ENCODE results near the gene PFDN1.

PFDN1 gene

GRCh38 chr5:140256726-140257125 lies 46.2 kb downstream of the PFDN1 start:
- Histone ChIP-seq H2BK5ac (ENCODE audit: low read length) (no peak overlapping the region), H3K79me2 (ENCODE audit: control insufficient read depth, insufficient read depth, low read length) (peaks cover 13% of the 10 kb centered on the region), H3K27ac (ENCODE audit: low read depth, low read length) (no peak overlapping the region), H4K8ac (ENCODE audit: low read depth, low read length) (no peak overlapping the region), H3K18ac (ENCODE audit: low read length) (no peak overlapping the region), H3K4me1 (ENCODE audit: control insufficient read depth, low read depth, low read length) (peaks cover 11% of the 10 kb centered on the region), H3K23ac (ENCODE audit: low read length) (no peak overlapping the region), H3K79me1 (ENCODE audit: low read length) (peaks cover 23% of the 10 kb centered on the region), H2BK120ac (ENCODE audit: low read depth, low read length) (no peak overlapping the region), H4K5ac (ENCODE audit: low read length) (no peak overlapping the region), H3K9ac (ENCODE audit: low read length) (no peak overlapping the region), H3K4ac (ENCODE audit: low read depth, low read length) (no peak overlapping the region), H2BK15ac (replicated peaks; ENCODE audit: low read depth) (no peak overlapping the region), H3K27me3 (ENCODE audit: insufficient read depth, low read length, poor library complexity) (no peaks in the 10 kb centered on the region), H2AK5ac (ENCODE audit: low read length) (no peak overlapping the region), H3K56ac (ENCODE audit: low read length) (no peak overlapping the region), H3K4me3 (ENCODE audit: low read length) (no peak overlapping the region), H3K36me3 (ENCODE audit: control insufficient read depth, insufficient read depth, low read length) (no peaks in the 10 kb centered on the region), H3K4me2 (ENCODE audit: low read length) (no peak overlapping the region)
- 100% methylated on average over 1 of the region's 6 CpGs for WGBS (ENCODE audit: extremely low coverage, insufficient coverage, low lambda C conversion rate)
- DNase-seq = no peak

GRCh38 chr5:140255460-140256157 lies 47.3 kb downstream of the PFDN1 start:
- Histone ChIP-seq H3K36me3 (ENCODE audit: control insufficient read depth, insufficient read depth, low read length) (no peaks in the 10 kb centered on the region), H4K8ac (ENCODE audit: low read depth, low read length) (no peak overlapping the region), H3K79me1 (ENCODE audit: low read length) (peaks cover 23% of the 10 kb centered on the region), H3K4me2 (ENCODE audit: low read length) (no peak overlapping the region), H2BK120ac (ENCODE audit: low read depth, low read length) (no peak overlapping the region), H2BK15ac (replicated peaks; ENCODE audit: low read depth) (no peak overlapping the region), H2AK5ac (ENCODE audit: low read length) (no peak overlapping the region), H3K9ac (ENCODE audit: low read length) (no peak overlapping the region), H3K4me1 (ENCODE audit: control insufficient read depth, low read depth, low read length) (peaks cover 11% of the 10 kb centered on the region), H3K27ac (ENCODE audit: low read depth, low read length) (no peak overlapping the region), H3K18ac (ENCODE audit: low read length) (no peak overlapping the region), H3K4ac (ENCODE audit: low read depth, low read length) (no peak overlapping the region), H3K4me3 (ENCODE audit: low read length) (no peak overlapping the region), H2BK5ac (ENCODE audit: low read length) (no peak overlapping the region), H3K27me3 (ENCODE audit: insufficient read depth, low read length, poor library complexity) (no peaks in the 10 kb centered on the region), H3K23ac (ENCODE audit: low read length) (no peak overlapping the region), H3K56ac (ENCODE audit: low read length) (no peak overlapping the region), H4K5ac (ENCODE audit: low read length) (no peak overlapping the region), H3K79me2 (ENCODE audit: control insufficient read depth, insufficient read depth, low read length) (peaks cover 13% of the 10 kb centered on the region)
- no peak for DNase-seq
- no CpG with 5 or more reads among the region's 4 CpGs for WGBS (ENCODE audit: extremely low coverage, insufficient coverage, low lambda C conversion rate)

DNA sequence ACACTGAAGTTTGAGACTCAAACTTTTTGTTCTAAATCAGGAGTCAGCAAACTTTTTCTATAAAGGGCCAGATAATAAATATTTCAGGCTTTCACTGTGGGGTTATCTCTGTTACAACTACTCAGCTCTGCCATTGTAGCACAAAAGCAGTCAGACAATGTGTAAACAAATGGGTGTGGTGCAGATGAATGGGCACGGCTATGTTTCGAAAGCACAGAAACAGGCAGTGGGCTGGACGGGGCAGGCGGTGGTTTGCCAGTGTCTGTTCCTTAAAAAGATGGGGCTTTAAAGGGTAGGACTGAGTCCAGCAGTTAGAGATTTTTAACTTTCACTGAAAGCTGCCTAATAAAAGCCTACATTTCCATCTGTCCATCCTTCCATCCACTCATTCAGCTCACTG lies 48.9 kb downstream of the PFDN1 start:
- Histone ChIP-seq H3K36me3 (ENCODE audit: control insufficient read depth, insufficient read depth, low read length) (no peaks in the 10 kb centered on the region), H3K4me1 (ENCODE audit: control insufficient read depth, low read depth, low read length) (peaks cover 6% of the 10 kb centered on the region), H4K8ac (ENCODE audit: low read depth, low read length) (no peak overlapping the region), H3K27me3 (ENCODE audit: insufficient read depth, low read length, poor library complexity) (no peaks in the 10 kb centered on the region), H3K79me1 (ENCODE audit: low read length) (peaks cover 23% of the 10 kb centered on the region), H2BK5ac (ENCODE audit: low read length) (no peak overlapping the region), H2BK15ac (replicated peaks; ENCODE audit: low read depth) (no peak overlapping the region), H3K18ac (ENCODE audit: low read length) (no peak overlapping the region), H3K4me2 (ENCODE audit: low read length) (no peak overlapping the region), H3K56ac (ENCODE audit: low read length) (no peak overlapping the region), H3K23ac (ENCODE audit: low read length) (no peak overlapping the region), H3K27ac (ENCODE audit: low read depth, low read length) (no peak overlapping the region), H3K79me2 (ENCODE audit: control insufficient read depth, insufficient read depth, low read length) (peaks cover 17% of the 10 kb centered on the region), H2BK120ac (ENCODE audit: low read depth, low read length) (no peak overlapping the region), H4K5ac (ENCODE audit: low read length) (no peak overlapping the region), H3K4ac (ENCODE audit: low read depth, low read length) (no peak overlapping the region), H2AK5ac (ENCODE audit: low read length) (no peak overlapping the region), H3K9ac (ENCODE audit: low read length) (no peak overlapping the region), H3K4me3 (ENCODE audit: low read length) (no peak overlapping the region)
- DNase-seq = no peak
- no CpG with 5 or more reads among the region's 4 CpGs for WGBS (ENCODE audit: extremely low coverage, insufficient coverage, low lambda C conversion rate)

GRCh38 chr5:140252470-140253126 lies 50.3 kb downstream of the PFDN1 start:
- no peak overlapping the region for H2AK5ac ChIP-seq (ENCODE audit: low read length)
- H3K4me1 ChIP-seq (ENCODE audit: control insufficient read depth, low read depth, low read length) = no peaks in the 10 kb centered on the region
- H4K5ac ChIP-seq (ENCODE audit: low read length) = no peak overlapping the region
- H3K23ac ChIP-seq (ENCODE audit: low read length) = no peak overlapping the region
- DNase-seq = no peak
- no peak overlapping the region for H2BK120ac ChIP-seq (ENCODE audit: low read depth, low read length)
- H3K18ac ChIP-seq (ENCODE audit: low read length) = no peak overlapping the region
- peak overlapping the region; percentile 9 for H3K27ac ChIP-seq (ENCODE audit: low read depth, low read length)
- no peaks in the 10 kb centered on the region for H3K36me3 ChIP-seq (ENCODE audit: control insufficient read depth, insufficient read depth, low read length)
- H2BK5ac ChIP-seq (ENCODE audit: low read length) = no peak overlapping the region
- peaks cover 18% of the 10 kb centered on the region for H3K79me1 ChIP-seq (ENCODE audit: low read length)
- H3K4me3 ChIP-seq (ENCODE audit: low read length) = no peak overlapping the region
- H3K79me2 ChIP-seq (ENCODE audit: control insufficient read depth, insufficient read depth, low read length) = peaks cover 13% of the 10 kb centered on the region
- no peak overlapping the region for H4K8ac ChIP-seq (ENCODE audit: low read depth, low read length)
- H2BK15ac ChIP-seq (replicated peaks; ENCODE audit: low read depth) = no peak overlapping the region
- no peak overlapping the region for H3K4me2 ChIP-seq (ENCODE audit: low read length)
- H3K27me3 ChIP-seq (ENCODE audit: insufficient read depth, low read length, poor library complexity) = no peaks in the 10 kb centered on the region
- no peak overlapping the region for H3K9ac ChIP-seq (ENCODE audit: low read length)
- H3K4ac ChIP-seq (ENCODE audit: low read depth, low read length) = no peak overlapping the region
- no peak overlapping the region for H3K56ac ChIP-seq (ENCODE audit: low read length)
- no CpG with 5 or more reads among the region's 10 CpGs for WGBS (ENCODE audit: extremely low coverage, insufficient coverage, low lambda C conversion rate)

DNA sequence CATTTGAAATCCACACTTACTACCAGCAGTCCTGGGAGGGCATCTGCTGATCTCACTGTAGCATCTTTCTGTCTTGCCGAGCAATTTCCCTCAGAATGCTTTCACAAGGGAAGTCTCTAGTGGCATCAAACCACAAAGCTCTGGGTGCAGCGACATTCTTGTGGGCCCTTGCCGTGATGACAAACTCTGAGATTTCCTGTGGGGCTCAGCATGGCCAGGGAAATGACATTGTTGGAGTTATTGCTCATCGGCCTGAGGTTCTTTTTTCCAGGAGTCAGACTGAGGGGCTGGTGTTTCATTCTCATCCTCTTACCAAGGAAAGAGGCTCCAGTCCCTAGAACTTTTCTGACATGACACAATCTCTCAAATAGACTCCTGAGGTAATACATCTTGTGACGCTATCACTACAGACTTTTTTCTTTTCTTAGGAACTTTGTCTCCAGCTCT lies 51.4 kb downstream of the PFDN1 start:
- H3K4me1 ChIP-seq (ENCODE audit: control insufficient read depth, low read depth, low read length) = no peaks in the 10 kb centered on the region
- no CpG with 5 or more reads among the region's 5 CpGs for WGBS (ENCODE audit: extremely low coverage, insufficient coverage, low lambda C conversion rate)
- H2BK120ac ChIP-seq (ENCODE audit: low read depth, low read length) = no peak overlapping the region
- no peak overlapping the region for H2BK15ac ChIP-seq (replicated peaks; ENCODE audit: low read depth)
- no peak overlapping the region for H4K8ac ChIP-seq (ENCODE audit: low read depth, low read length)
- no peak overlapping the region for H3K56ac ChIP-seq (ENCODE audit: low read length)
- no peak overlapping the region for H3K4ac ChIP-seq (ENCODE audit: low read depth, low read length)
- H3K9ac ChIP-seq (ENCODE audit: low read length) = no peak overlapping the region
- no peaks in the 10 kb centered on the region for H3K27me3 ChIP-seq (ENCODE audit: insufficient read depth, low read length, poor library complexity)
- H4K5ac ChIP-seq (ENCODE audit: low read length) = no peak overlapping the region
- no peak overlapping the region for H2AK5ac ChIP-seq (ENCODE audit: low read length)
- peaks cover 14% of the 10 kb centered on the region for H3K79me1 ChIP-seq (ENCODE audit: low read length)
- no peak overlapping the region for H3K23ac ChIP-seq (ENCODE audit: low read length)
- H3K79me2 ChIP-seq (ENCODE audit: control insufficient read depth, insufficient read depth, low read length) = peaks cover 9% of the 10 kb centered on the region
- no peak overlapping the region for H3K18ac ChIP-seq (ENCODE audit: low read length)
- no peaks in the 10 kb centered on the region for H3K36me3 ChIP-seq (ENCODE audit: control insufficient read depth, insufficient read depth, low read length)
- no peak overlapping the region for H3K4me2 ChIP-seq (ENCODE audit: low read length)
- no peak overlapping the region for H2BK5ac ChIP-seq (ENCODE audit: low read length)
- DNase-seq = peak; percentile 81
- no peak overlapping the region for H3K27ac ChIP-seq (ENCODE audit: low read depth, low read length)
- H3K4me3 ChIP-seq (ENCODE audit: low read length) = no peak overlapping the region

All from mesendoderm (in vitro differentiated cells).